Measurements from ENCODE around the gene PPP1R37.

PPP1R37 gene

GRCh38 chr19:45156011-45156630, 63.1 kb downstream of the PPP1R37 start:
- no peak for DNase-seq

DNA sequence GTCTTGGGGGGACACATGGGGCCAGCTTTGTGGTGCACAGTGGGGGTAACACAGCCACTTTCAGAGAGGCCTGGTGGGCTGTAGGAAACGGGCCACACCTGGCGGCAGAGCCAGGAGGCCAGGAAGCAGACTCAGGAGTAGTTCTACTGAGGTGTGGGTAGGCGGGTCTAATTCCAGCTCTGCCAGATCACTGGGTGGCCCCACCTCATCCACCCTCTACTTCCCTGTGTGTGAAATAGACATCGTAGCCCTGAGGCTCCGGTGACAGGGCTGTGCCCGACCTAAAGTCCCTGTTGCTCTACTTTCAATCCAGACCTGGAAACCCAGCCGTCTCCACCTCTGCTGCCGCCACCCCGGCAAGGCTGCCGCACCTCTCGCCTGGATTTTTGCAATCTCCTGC, 63.8 kb downstream of the PPP1R37 start:
- DNase-seq = no peak

DNA sequence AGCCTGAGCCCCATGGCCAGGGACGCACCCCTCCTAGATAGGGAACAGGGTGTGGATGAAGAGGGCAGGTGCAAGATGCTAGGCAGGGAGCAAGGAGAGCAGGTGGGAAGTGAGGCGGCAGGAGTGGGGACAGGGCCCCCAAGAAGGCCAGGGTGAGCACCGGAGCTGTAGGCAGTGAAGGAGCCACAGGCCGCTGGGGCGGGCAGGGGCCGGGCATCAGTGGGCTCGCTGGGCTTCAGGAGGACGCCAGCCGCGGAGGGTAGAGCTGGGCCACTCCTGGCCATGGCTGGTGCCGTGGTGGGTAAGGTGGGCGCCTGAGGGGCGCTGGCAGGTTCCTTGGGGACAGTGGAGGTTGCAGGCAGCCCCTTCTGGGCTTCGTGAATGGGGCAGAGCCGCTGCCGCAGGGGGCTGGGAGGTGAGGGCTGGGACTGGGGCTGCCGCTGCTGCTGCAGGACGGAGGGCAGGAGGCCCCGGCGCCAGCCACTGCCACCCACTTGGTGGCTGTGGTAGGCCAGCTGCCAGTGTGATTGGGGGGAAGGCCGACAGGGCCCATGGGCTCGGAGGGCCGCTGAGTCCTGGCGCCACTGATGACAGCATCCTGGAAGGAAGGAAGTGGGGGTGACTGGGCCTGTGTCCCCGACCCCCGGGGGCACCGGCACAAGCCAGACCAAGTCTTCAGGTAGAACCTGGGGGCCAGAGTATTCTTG, 65.7 kb downstream of the PPP1R37 start:
- DNase-seq = no peak

- no peak for DNase-seq
Observed at GRCh38 chr19:45159210-45159970, 66.4 kb downstream of the PPP1R37 start.

DNA sequence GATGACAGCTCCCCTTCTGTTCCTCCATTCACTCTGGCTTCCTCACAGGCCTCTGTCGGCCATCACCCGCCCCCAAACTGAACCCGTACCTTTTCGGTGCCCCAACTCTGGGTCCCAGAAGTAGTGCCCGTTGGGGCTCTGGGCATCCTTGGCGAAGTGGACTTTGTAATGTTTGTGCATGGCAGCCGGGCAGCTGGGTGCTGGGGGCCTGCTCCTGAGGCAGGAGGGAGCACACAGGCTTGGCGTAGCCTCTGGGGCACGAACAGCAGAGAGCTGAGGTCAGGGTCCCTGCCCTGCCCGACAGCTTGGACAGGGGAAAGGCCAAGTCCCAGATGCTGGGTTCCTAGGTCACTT, 67.0 kb downstream of the PPP1R37 start:
- DNase-seq = no peak

- DNase-seq = no peak
Observed at GRCh38 chr19:45160870-45161737, 68.1 kb downstream of the PPP1R37 start, which contains the start of gene NKPD1. Gene NKPD1 (minus strand): TSS chr19:45160982. CDS start chr19:45160150, 832 bp downstream.

DNA sequence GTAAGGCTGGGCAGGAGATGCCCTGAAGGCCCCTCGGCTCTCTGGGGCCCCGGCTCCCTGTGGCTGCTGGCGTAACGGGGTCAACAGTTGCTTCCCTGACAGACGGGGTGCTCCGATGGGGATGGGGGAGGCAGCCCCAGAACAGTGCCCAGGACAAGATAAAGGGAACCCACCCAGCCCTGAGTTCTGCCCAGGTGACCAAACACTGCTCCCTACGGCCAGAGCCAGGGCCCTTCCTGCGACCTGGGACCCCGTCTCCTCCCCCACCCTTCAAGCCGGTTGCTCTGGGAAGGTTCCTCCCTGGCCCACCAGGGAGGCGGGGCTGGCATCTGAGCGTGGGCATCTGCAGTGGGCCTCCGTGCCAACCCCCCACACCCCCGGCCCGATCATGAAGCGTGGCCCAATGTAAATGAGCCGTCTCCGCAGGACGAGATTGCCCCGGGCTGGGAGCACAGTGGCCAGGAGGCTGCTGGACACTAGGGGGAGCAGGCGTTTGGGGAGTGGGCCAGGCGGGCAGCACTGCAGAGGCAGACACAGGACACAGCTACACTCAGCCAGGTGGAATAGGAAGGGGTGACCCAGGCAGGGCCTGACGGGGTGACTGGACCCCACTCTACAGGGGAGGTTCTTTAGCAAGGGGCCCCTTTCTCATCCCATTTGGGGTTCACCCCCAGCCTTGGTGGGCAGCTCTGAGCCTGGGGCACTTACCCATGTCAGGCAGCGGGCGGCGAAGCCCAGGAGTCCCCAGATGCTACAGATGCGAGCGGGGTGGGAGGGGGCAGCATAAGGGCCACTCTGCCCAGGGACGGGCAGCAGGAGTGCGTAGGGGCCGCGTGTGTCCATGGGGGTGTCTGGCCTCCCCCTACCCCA, 69.0 kb downstream of the PPP1R37 start:
- DNase-seq = no peak

GRCh38 chr19:45162608-45163143, 69.7 kb downstream of the PPP1R37 start:
- no peak for DNase-seq

- DNase-seq = no peak
Observed at GRCh38 chr19:45163156-45163555, 70.2 kb downstream of the PPP1R37 start.

DNA sequence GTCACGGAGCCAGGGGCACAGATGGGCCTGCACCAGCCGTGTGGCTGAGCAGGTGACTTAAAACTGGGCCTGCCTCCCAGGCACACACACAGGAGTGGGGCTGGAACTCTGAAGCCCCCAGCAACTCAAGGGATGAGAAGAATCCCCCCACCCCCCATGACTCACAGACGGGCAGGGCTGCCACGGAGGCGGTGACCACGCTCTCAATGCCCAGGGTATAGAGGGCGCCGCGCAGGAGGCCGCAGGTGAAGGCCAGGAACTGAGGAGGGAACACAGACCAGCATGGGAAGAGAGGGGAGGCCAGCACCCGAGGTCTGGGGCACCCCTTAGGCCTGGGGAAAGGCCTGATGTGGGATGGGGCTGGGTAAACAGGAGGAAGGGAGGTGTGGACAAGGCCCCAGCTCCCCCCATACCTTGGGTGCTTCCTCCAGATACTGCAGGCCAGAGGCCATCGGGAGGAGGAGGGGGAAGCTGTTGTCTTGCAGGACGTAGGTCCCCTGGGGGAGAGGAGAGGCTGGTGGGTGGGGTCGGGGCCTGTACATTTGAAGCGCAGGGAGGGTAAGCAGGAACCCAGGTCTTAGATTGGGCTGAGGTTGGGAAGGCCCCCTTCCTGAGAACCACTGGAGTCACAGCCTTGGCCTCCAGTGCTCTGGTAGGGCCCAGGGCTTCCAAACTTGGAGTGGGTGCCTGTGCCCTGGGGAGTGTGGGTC, 70.9 kb downstream of the PPP1R37 start:
- no peak for DNase-seq

DNA sequence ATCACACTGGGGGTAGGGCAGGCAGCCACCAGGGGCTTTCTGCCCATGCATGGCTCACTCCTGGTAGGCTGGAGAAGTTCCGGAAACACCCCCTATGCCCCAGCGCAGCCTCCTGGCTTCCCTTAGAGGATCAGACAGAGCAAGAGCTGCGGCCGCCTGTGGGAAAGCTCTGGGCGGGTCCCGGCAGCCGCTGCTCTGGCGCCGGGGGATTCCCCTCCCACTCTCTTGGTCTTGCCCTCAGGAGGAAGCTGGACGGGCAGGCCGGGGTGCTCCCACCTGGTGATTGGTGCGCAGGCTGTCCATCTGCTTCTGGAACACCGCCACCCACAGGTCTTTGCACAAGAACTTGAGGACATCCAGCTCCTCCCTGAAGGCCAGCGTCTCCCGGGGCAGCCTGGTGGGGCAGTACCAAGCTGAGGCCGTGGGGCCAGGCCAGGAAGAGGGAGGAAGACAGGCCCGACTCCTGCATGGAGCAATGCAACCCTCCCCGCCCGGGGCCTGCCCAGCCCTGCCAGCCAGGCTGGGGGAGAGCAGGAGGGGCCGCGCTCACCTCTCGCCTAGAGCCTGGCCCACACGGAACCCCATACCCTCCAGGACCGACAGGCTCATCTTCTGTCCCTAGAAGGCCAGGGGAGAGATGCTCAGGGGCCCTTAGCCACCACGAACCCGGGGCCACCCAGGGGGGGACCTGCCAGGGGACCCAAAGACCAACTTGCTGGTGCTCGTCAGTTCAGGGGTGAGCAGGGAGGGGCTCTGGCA, 71.8 kb downstream of the PPP1R37 start:
- no peak for DNase-seq

- DNase-seq = no peak
Observed at GRCh38 chr19:45166723-45167252, 73.8 kb downstream of the PPP1R37 start.

GRCh38 chr19:45168767-45169351, 75.9 kb downstream of the PPP1R37 start:
- no peak for DNase-seq

DNA sequence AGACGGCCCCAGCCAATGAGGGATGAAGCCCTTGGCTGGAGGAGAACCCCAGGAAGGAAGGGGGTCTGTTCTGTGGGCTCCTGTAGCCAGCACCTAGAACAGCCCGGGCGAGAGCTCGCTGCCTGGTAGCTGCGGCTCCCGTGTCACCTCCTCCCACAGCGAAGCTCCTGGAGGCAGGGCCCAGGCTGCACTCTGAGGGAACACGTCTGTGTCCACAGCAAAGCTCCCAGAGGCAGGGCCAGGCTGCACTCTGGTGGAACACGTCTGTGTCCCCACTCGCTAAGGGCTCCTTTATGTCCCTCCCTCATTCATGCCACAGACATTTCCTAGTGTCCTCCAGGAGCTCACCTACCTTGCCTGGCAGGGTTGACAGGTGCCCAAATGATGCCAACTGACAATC, 76.6 kb downstream of the PPP1R37 start:
- DNase-seq = no peak

GRCh38 chr19:45170146-45171106, 77.4 kb downstream of the PPP1R37 start:
- no peak for DNase-seq

DNA sequence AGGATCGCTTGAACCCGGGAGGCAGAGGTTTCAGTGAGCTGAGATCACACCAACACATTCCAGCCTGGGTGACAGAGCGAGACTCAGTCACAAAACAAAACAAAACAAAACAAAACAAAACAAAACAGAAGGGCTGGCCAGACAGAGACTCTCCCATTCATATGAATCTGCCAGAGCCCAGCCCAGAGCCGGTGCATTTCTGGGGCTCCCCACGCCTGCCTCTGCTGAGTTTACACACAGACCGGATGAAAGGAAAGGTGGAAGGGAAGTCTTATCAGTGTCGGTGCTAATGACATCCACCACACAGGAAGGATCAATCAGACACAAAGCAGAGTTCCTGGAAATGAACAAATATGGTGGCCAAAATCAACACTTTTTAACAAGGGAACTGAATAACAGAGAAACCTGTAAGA, 78.2 kb downstream of the PPP1R37 start:
- DNase-seq = no peak

DNA sequence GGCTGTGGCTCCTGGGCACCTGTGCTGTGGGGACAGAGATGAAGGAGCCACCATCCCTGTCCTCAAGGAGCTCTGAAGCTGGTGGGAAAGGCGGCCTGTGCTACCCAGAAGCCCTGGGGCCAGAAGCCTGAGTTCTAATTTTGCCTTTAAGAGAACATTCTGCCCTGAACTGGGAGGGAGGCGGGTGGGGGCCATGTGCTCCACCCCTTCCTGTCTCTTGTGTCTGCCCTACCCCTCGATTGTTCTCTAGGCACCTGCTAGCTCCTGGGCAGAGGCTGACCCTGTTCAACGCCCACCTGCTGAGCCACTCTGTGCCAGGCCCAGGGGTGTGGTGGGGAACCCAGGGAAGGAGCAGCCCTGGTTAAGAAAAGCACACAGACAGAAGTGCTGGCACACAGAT, 79.2 kb downstream of the PPP1R37 start:
- DNase-seq = no peak

DNA sequence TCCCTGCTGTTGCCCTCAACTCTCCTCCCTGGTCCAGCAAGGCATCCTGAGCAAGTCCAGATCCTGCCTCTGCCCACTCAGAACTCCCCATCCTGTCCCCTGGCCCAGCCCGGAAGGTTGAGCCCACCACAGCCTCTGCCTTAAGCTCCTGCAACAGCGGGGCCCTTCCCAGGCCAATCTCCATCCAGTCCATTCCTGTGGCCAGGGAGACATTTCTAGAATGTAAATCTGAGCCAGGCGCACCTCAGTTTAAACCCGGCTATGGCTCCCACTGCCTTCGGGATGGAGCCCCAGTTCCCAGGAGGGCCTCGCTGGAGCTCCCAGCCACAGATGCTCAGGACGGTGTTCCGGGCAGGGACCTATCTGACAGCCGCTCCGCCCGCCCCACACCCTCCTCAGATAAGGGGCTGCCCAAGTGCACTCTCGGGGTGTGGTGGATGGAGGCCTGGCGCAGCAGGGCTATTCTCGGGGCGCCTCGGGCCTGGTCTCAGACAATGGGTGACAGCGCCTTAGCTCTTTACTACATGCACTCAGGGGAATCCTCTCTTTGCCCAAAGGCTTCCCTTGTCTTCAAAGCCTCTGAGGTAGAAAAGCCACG, 79.7 kb downstream of the PPP1R37 start:
- DNase-seq = no peak
